ENCODE measurements around the gene STK32C.
A peak's percentile ranks its signal among the peaks of the same experiment; 100 is the strongest.

Gene STK32C
- 7.7 reads per million, percentile 27 among the genes with 10 or more reads in this experiment for total RNA-seq

GRCh38 chr10:132307823-132308586 is at the start of gene STK32C:
Gene STK32C (minus strand): TSS chr10:132307950. CDS start chr10:132307833, 117 bp downstream.
- peak; percentile 85 for DNase-seq

- DNase-seq, result no peak
These were observed 49.0 kb upstream of the STK32C start for GRCh38 chr10:132356621-132357195.

GRCh38 chr10:132355754-132356153 is 48.0 kb upstream of the STK32C start:
- DNase-seq, result no peak

GRCh38 chr10:132355297-132355696 is 47.5 kb upstream of the STK32C start:
- no peak for DNase-seq

GRCh38 chr10:132354356-132355094 is 46.8 kb upstream of the STK32C start:
- no peak for DNase-seq

- no peak for DNase-seq
These were observed 46.0 kb upstream of the STK32C start for GRCh38 chr10:132353456-132354355.

- DNase-seq, result peak; percentile 67
These were observed 44.9 kb upstream of the STK32C start for GRCh38 chr10:132352462-132353308.

- no peak for DNase-seq
These were observed 43.9 kb upstream of the STK32C start for GRCh38 chr10:132351611-132352010.

- DNase-seq, result no peak
These were observed 43.2 kb upstream of the STK32C start for GRCh38 chr10:132350946-132351345.

GRCh38 chr10:132350391-132350790 is 42.6 kb upstream of the STK32C start:
- no peak for DNase-seq

GRCh38 chr10:132349766-132350165 is 42.0 kb upstream of the STK32C start:
- no peak for DNase-seq

- no peak for DNase-seq
These were observed 40.1 kb upstream of the STK32C start for GRCh38 chr10:132347931-132348267.

- DNase-seq, result no peak
These were observed 39.6 kb upstream of the STK32C start for GRCh38 chr10:132347211-132347930.

- no peak for DNase-seq
These were observed 39.1 kb upstream of the STK32C start for GRCh38 chr10:132346806-132347205.

- DNase-seq, result no peak
These were observed 37.6 kb upstream of the STK32C start for GRCh38 chr10:132345345-132345744.

GRCh38 chr10:132344386-132344785 is 36.6 kb upstream of the STK32C start:
- DNase-seq, result no peak

- DNase-seq, result no peak
These were observed 34.8 kb upstream of the STK32C start for GRCh38 chr10:132342553-132342952.

GRCh38 chr10:132341781-132342180 is 34.0 kb upstream of the STK32C start:
- DNase-seq, result no peak

- DNase-seq, result no peak
These were observed 33.3 kb upstream of the STK32C start for GRCh38 chr10:132341017-132341416.

- DNase-seq, result no peak
These were observed 31.5 kb upstream of the STK32C start for GRCh38 chr10:132339276-132339675.

GRCh38 chr10:132338876-132339275 is 31.1 kb upstream of the STK32C start:
- DNase-seq, result no peak

All from effector CD4-positive, alpha-beta T cell (primary cell).